ENCODE data around the gene SLC49A4.

The SLC49A4 gene

GRCh38 chr3:122803977-122804376 lies 9.1 kb downstream of the SLC49A4 start:
- TF ChIP-seq CTCF (IDR thresholded peaks at IDR 0.05; ENCODE audit: borderline replicate concordance, control extremely low read depth, extremely low read depth, insufficient read depth, missing control alignments): no peak
- no peak for DNase-seq (ENCODE audit: low spot score)
- in situ Hi-C loops (cut with MboI; ENCODE audit: low sequenced_read_pairs, unreplicated experiment): no loop called here

- DNase-seq (ENCODE audit: low spot score): no peak
- in situ Hi-C loops (cut with MboI; ENCODE audit: low sequenced_read_pairs, unreplicated experiment): no loop called here
- no peak for TF ChIP-seq CTCF (IDR thresholded peaks at IDR 0.05; ENCODE audit: borderline replicate concordance, control extremely low read depth, extremely low read depth, insufficient read depth, missing control alignments)
Measured at GRCh38 chr3:122810734-122811133, 15.9 kb downstream of the SLC49A4 start.

- TF ChIP-seq CTCF (IDR thresholded peaks at IDR 0.05; ENCODE audit: borderline replicate concordance, control extremely low read depth, extremely low read depth, insufficient read depth, missing control alignments): no peak
- in situ Hi-C loops (cut with MboI; ENCODE audit: low sequenced_read_pairs, unreplicated experiment): no loop called here
- no peak for DNase-seq (ENCODE audit: low spot score)
Measured at GRCh38 chr3:122816587-122816986, 21.7 kb downstream of the SLC49A4 start.

- in situ Hi-C loops (cut with MboI; ENCODE audit: low sequenced_read_pairs, unreplicated experiment): no loop called here
- TF ChIP-seq CTCF (IDR thresholded peaks at IDR 0.05; ENCODE audit: borderline replicate concordance, control extremely low read depth, extremely low read depth, insufficient read depth, missing control alignments): no peak
- no peak for DNase-seq (ENCODE audit: low spot score)
Measured at GRCh38 chr3:122824465-122825381, 29.9 kb downstream of the SLC49A4 start.

- no peak for DNase-seq (ENCODE audit: low spot score)
- TF ChIP-seq CTCF (IDR thresholded peaks at IDR 0.05; ENCODE audit: borderline replicate concordance, control extremely low read depth, extremely low read depth, insufficient read depth, missing control alignments): no peak
- in situ Hi-C loops (cut with MboI; ENCODE audit: low sequenced_read_pairs, unreplicated experiment): no loop called here
Measured at GRCh38 chr3:122825460-122825859, 30.6 kb downstream of the SLC49A4 start.

- in situ Hi-C loops (cut with MboI; ENCODE audit: low sequenced_read_pairs, unreplicated experiment): no loop called here
- no peak for DNase-seq (ENCODE audit: low spot score)
- no peak for TF ChIP-seq CTCF (IDR thresholded peaks at IDR 0.05; ENCODE audit: borderline replicate concordance, control extremely low read depth, extremely low read depth, insufficient read depth, missing control alignments)
Measured at GRCh38 chr3:122826278-122826677, 31.4 kb downstream of the SLC49A4 start.

Measured in GM13976 (cell line).